ENCODE results near the gene TPM1. TPM values are rescaled to one million over a fixed set of nuclear protein-coding genes. Genes with fewer than 3 reads are reported as not detected.

TPM1 gene
- total RNA-seq, 1 donor from 2014 or later: 375 TPM

GRCh38 chr15:63016234-63016633, 26.3 kb upstream of the TPM1 start:
- DNase-seq (ENCODE audit: low read depth, low spot score): no peak

- DNase-seq (ENCODE audit: low read depth, low spot score): no peak
Measured at GRCh38 chr15:63018639-63019038, 23.9 kb upstream of the TPM1 start.

- DNase-seq (ENCODE audit: low read depth, low spot score): no peak
Measured at GRCh38 chr15:63019511-63020109, 22.9 kb upstream of the TPM1 start.

GRCh38 chr15:63020128-63020527, 22.4 kb upstream of the TPM1 start:
- no peak for DNase-seq (ENCODE audit: low read depth, low spot score)

GRCh38 chr15:63020759-63021430, 21.7 kb upstream of the TPM1 start:
- no peak for DNase-seq (ENCODE audit: low read depth, low spot score)

- no peak for DNase-seq (ENCODE audit: low read depth, low spot score)
Measured at GRCh38 chr15:63022181-63022580, 20.4 kb upstream of the TPM1 start.

- no peak for DNase-seq (ENCODE audit: low read depth, low spot score)
Measured at GRCh38 chr15:63022663-63023062, 19.9 kb upstream of the TPM1 start.

- DNase-seq (ENCODE audit: low read depth, low spot score): no peak
Measured at GRCh38 chr15:63023351-63023945, 19.1 kb upstream of the TPM1 start.

GRCh38 chr15:63025460-63025859, 17.1 kb upstream of the TPM1 start:
- DNase-seq (ENCODE audit: low read depth, low spot score): no peak

GRCh38 chr15:63027646-63028045, 14.9 kb upstream of the TPM1 start:
- DNase-seq (ENCODE audit: low read depth, low spot score): no peak

- no peak for DNase-seq (ENCODE audit: low read depth, low spot score)
Measured at GRCh38 chr15:63028442-63029110, 14.0 kb upstream of the TPM1 start.

- no peak for DNase-seq (ENCODE audit: low read depth, low spot score)
Measured at GRCh38 chr15:63029676-63030075, 12.9 kb upstream of the TPM1 start.

GRCh38 chr15:63030101-63030551, 12.4 kb upstream of the TPM1 start:
- DNase-seq (ENCODE audit: low read depth, low spot score): no peak

GRCh38 chr15:63034578-63034977, 8.0 kb upstream of the TPM1 start:
- DNase-seq (ENCODE audit: low read depth, low spot score): no peak

- DNase-seq (ENCODE audit: low read depth, low spot score): no peak
Measured at GRCh38 chr15:63035253-63035652, 7.3 kb upstream of the TPM1 start.

GRCh38 chr15:63035977-63036376, 6.6 kb upstream of the TPM1 start:
- no peak for DNase-seq (ENCODE audit: low read depth, low spot score)

- no peak for DNase-seq (ENCODE audit: low read depth, low spot score)
Measured at GRCh38 chr15:63037976-63038720, 4.4 kb upstream of the TPM1 start.

- no peak for DNase-seq (ENCODE audit: low read depth, low spot score)
Measured at GRCh38 chr15:63038926-63039673, 3.4 kb upstream of the TPM1 start.

- no peak for DNase-seq (ENCODE audit: low read depth, low spot score)
Measured at GRCh38 chr15:63039811-63040210, 2.7 kb upstream of the TPM1 start.

- no peak for DNase-seq (ENCODE audit: low read depth, low spot score)
Measured at GRCh38 chr15:63040509-63040908, 2.0 kb upstream of the TPM1 start.

- no peak for DNase-seq (ENCODE audit: low read depth, low spot score)
Measured at GRCh38 chr15:63040954-63041353, 1.6 kb upstream of the TPM1 start.
